ENCODE data around the gene RYK.
"Not testable (repeated sequence)": the region's sequence is repeated elsewhere in the genome, so short reads cannot be mapped to it uniquely, and the experiment has no call there.

Gene RYK

GRCh38 chr3:134205451-134205850 lies 45.2 kb downstream of the RYK start:
- Mint-ChIP-seq H3K27ac (no peak overlapping the region), H3K4me3 (no peak overlapping the region), H3K27me3 (ENCODE audit: low read depth, poor library complexity) (no peaks in the 10 kb centered on the region), H3K36me3 (ENCODE audit: low read depth) (peaks cover 61% of the 10 kb centered on the region), H3K4me1 (no peaks in the 10 kb centered on the region), H3K9me3 (no peaks in the 10 kb centered on the region)
- TF ChIP-seq CTCF (IDR thresholded peaks at IDR 0.05): no peak
- DNase-seq: no peak

GRCh38 chr3:134201201-134202130 lies 49.2 kb downstream of the RYK start:
- DNase-seq: no peak
- no peak for TF ChIP-seq CTCF (IDR thresholded peaks at IDR 0.05)
- H3K4me1 Mint-ChIP-seq: no peaks in the 10 kb centered on the region
- H3K27ac Mint-ChIP-seq: peak overlapping the region; percentile 53
- no peak overlapping the region for H3K4me3 Mint-ChIP-seq
- H3K27me3 Mint-ChIP-seq (ENCODE audit: low read depth, poor library complexity): no peaks in the 10 kb centered on the region
- peaks cover 65% of the 10 kb centered on the region for H3K36me3 Mint-ChIP-seq (ENCODE audit: low read depth)
- no peaks in the 10 kb centered on the region for H3K9me3 Mint-ChIP-seq

GRCh38 chr3:134199880-134200279 lies 50.8 kb downstream of the RYK start:
- H3K4me1 Mint-ChIP-seq; H3K27me3 Mint-ChIP-seq (ENCODE audit: low read depth, poor library complexity); H3K4me3 Mint-ChIP-seq; DNase-seq; H3K9me3 Mint-ChIP-seq: not testable (repeated sequence)
- peak overlapping the region; percentile 71 for H3K27ac Mint-ChIP-seq
- H3K36me3 Mint-ChIP-seq (ENCODE audit: low read depth): peaks cover 68% of the 10 kb centered on the region

- H3K4me1 Mint-ChIP-seq: no peaks in the 10 kb centered on the region
- H3K9me3 Mint-ChIP-seq: no peaks in the 10 kb centered on the region
- TF ChIP-seq CTCF (IDR thresholded peaks at IDR 0.05): no peak
- H3K36me3 Mint-ChIP-seq (ENCODE audit: low read depth): peaks cover 68% of the 10 kb centered on the region
- no peak overlapping the region for H3K4me3 Mint-ChIP-seq
- peak overlapping the region; percentile 95 for H3K27ac Mint-ChIP-seq
- DNase-seq: no peak
- no peaks in the 10 kb centered on the region for H3K27me3 Mint-ChIP-seq (ENCODE audit: low read depth, poor library complexity)
These were observed 51.4 kb downstream of the RYK start for GRCh38 chr3:134199240-134199639.

- peak overlapping the region; percentile 95 for H3K27ac Mint-ChIP-seq
- H3K9me3 Mint-ChIP-seq: no peaks in the 10 kb centered on the region
- peaks cover 76% of the 10 kb centered on the region for H3K36me3 Mint-ChIP-seq (ENCODE audit: low read depth)
- H3K27me3 Mint-ChIP-seq (ENCODE audit: low read depth, poor library complexity): no peaks in the 10 kb centered on the region
- no peak overlapping the region for H3K4me3 Mint-ChIP-seq
- DNase-seq: no peak
- TF ChIP-seq CTCF (IDR thresholded peaks at IDR 0.05): no peak
- H3K4me1 Mint-ChIP-seq: no peaks in the 10 kb centered on the region
These were observed 52.2 kb downstream of the RYK start for GRCh38 chr3:134198414-134198813.

- TF ChIP-seq CTCF (IDR thresholded peaks at IDR 0.05): peak; percentile 61
- Mint-ChIP-seq H3K4me3 (no peak overlapping the region), H3K4me1 (no peaks in the 10 kb centered on the region), H3K36me3 (ENCODE audit: low read depth) (peaks cover 82% of the 10 kb centered on the region), H3K9me3 (no peaks in the 10 kb centered on the region), H3K27me3 (ENCODE audit: low read depth, poor library complexity) (no peaks in the 10 kb centered on the region), H3K27ac (no peak overlapping the region)
- DNase-seq: no peak
These were observed 52.9 kb downstream of the RYK start for GRCh38 chr3:134197681-134198261.
